Gastrocnemius medialis (tissue), 4 donors: ENCODE results near the gene SYT1. TPM values are rescaled to one million over a fixed set of nuclear protein-coding genes. Genes with fewer than 3 reads are reported as not detected.

Experiments used
- ATAC-seq, 2 donors: fragments of 150-250 bp; one replicate each; pipeline ENCODE4 v1.9.1; 2016
- DNase-seq, 2 donors: peaks; one replicate each; pipeline ENCODE4 v3.0.0-alpha.2; 2019
- H3K27ac ChIP-seq, 4 donors: fragments of 200-600 bp; sonication (generic); 1 replicate in 1 of 4; 2 replicates in 3 of 4; pipeline ENCODE4 v1.5.1; 2016 to 2018; ENCODE audit warnings: mild to moderate bottlenecking in 2 of 4, moderate library complexity in 1 of 4
- H3K27me3 ChIP-seq, 3 donors: fragments of 200-600 bp; sonication (generic) in 2 of 3; 1 replicate in 1 of 3; 2 replicates in 2 of 3; pipeline versions ENCODE4 v1.5.1 to v1.6.0; 2016 to 2019; ENCODE audit warnings: mild to moderate bottlenecking in 1 of 3, moderate library complexity in 1 of 3
- H3K36me3 ChIP-seq, 2 donors: fragments of 200-600 bp; sonication (generic) in 1 of 2; one replicate each; pipeline ENCODE4 v1.5.1; 2017 to 2018
- H3K4me1 ChIP-seq, 2 donors: fragments of 200-600 bp; sonication (generic) in 1 of 2; one replicate each; pipeline ENCODE4 v1.5.1; 2016 to 2017; ENCODE audit warnings: mild to moderate bottlenecking in 2 of 2
- H3K4me3 ChIP-seq, 4 donors: fragments of 200-600 bp; sonication (generic) in 3 of 4; 1 replicate in 1 of 4; 2 replicates in 3 of 4; pipeline ENCODE4 v1.5.1; 2016 to 2019; ENCODE audit warnings: mild to moderate bottlenecking in 2 of 4
- H3K9me3 ChIP-seq, 3 donors: fragments of 200-600 bp; sonication (generic) in 2 of 3; 1 replicate in 1 of 3; 2 replicates in 2 of 3; pipeline ENCODE4 v1.5.1; 2016 to 2019
- CTCF ChIP-seq, 5 experiments: fragments of 450-650 bp in 3 of 5; fragments of 200-600 bp in 2 of 5; sonication (generic) in 2 of 5; IDR thresholded peaks in 4 of 5; conservative IDR thresholded peaks in 1 of 5; 1 replicate in 4 of 5; 2 replicates in 1 of 5; pipeline ENCODE4 v1.5.1; 2016 to 2019; ENCODE audit warnings: antibody characterized with exemption in 5 of 5, mild to moderate bottlenecking in 3 of 5, moderate library complexity in 3 of 5
- POLR2A ChIP-seq, 2 donors: fragments of 450-650 bp; IDR thresholded peaks; one replicate each; pipeline ENCODE4 v1.6.1; 2017; ENCODE audit warnings: antibody characterized with exemption in 2 of 2, mild to moderate bottlenecking in 2 of 2, moderate library complexity in 2 of 2
- in situ Hi-C, 4 donors: fragments of 200-750 bp; cut with MboI; loops; one replicate each; pipeline versions ENCODE4 v1.15.0 to v1.8.0; 2017; ENCODE audit warnings: low sequenced_read_pairs in 4 of 4
- intact Hi-C: fragments of 100-400 bp; cut with DNase I; formaldehyde crosslinking; loops from one replicate; pipeline ENCODE4 v1.15.1; 2023; ENCODE audit warnings: low total_unique reads
- total RNA-seq, 4 donors: library from RNA; depleted of rRNA; stranded (reverse); fragments of >200 nt; gene quantifications; one replicate each; pipeline versions ENCODE4 v1.1.0 to v1.2.3, GENCODE V29; 2016

Gene SYT1
- total RNA-seq, 4 donors from 2014 or later: 0.13 to 0.88 TPM; not detected in 2

DNA sequence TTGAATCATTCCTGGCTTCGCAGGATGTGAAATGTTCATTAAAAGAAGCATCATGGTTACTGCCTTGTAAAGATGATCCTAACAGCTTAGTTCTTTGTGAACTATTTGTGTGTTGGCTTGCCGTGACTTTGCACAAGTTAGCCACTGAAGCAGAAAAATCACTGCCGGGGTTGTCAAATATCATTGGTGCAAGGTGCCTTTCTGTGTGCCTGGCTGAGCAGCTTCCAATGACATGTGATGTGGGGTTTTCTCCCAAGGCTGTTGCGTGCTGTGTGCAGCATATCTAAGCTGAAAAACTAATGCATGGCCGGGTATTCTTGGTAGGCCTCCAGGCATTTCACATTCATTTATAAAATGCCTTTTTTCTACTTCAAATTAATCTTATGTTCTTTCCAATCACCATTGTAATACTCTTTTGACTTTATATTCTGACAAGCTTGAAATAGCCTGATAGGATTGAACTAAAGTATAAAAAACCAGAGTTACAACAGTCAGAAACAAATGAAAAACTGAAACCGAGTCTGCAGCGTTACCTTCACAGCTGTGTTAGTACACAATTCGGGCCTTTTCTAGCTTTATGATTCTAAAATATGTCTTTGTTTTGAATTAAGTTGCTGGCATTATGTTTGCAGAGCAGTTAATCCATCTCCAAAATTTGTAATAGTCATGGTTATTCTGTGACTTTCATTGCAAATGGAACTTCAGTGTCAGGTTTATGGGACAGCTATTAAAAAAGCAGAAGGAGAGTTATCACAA, 222.1 kb downstream of the SYT1 start:
- Histone ChIP-seq H3K9me3 (no peaks in the 10 kb centered on the region), H3K27me3 (no peaks in the 10 kb centered on the region), H3K4me3 (no peak overlapping the region), H3K4me1 (no peaks in the 10 kb centered on the region), H3K36me3 (no peaks in the 10 kb centered on the region), H3K27ac (no peak overlapping the region)
- ATAC-seq: no peak
- intact Hi-C loops: no loop called here
- TF ChIP-seq CTCF (IDR thresholded peaks at IDR 0.05 in 4 of 5, conservative IDR thresholded peaks at IDR 0.05 in 1 of 5) (no peak), POLR2A (IDR thresholded peaks at IDR 0.05) (no peak)
- DNase-seq: no peak
- in situ Hi-C loops: no loop called here

DNA sequence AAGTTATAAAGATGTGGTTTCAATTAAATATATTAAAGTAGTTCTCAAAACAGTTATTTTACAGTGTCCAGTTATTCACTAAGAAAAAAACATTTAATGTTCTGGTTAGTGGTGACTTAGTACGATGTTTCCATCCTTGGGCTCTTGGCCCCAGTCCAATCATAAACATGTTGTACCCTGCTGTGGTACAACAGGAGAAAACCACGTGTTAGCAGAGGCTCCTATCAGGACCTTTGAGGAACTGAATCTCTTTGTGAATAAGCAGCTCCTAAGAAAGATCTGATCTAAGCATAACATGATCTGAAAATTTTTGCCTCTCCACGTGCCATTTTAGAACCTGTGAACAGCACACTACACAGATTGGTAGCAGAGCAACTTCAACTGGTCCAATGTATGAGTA, 234.0 kb downstream of the SYT1 start:
- H3K36me3 ChIP-seq: no peaks in the 10 kb centered on the region
- no peak overlapping the region for H3K27ac ChIP-seq
- DNase-seq (no peak), ATAC-seq (no peak)
- in situ Hi-C loops: no loop called here
- intact Hi-C loops: no loop called here
- H3K9me3 ChIP-seq: no peaks in the 10 kb centered on the region
- no peak overlapping the region for H3K4me3 ChIP-seq
- TF ChIP-seq CTCF (IDR thresholded peaks at IDR 0.05 in 4 of 5, conservative IDR thresholded peaks at IDR 0.05 in 1 of 5) (no peak), POLR2A (IDR thresholded peaks at IDR 0.05) (no peak)
- no peaks in the 10 kb centered on the region for H3K4me1 ChIP-seq
- H3K27me3 ChIP-seq: no peaks in the 10 kb centered on the region

GRCh38 chr12:79108962-79109361, 244.4 kb downstream of the SYT1 start:
- H3K4me3 ChIP-seq: no peak overlapping the region
- no peaks in the 10 kb centered on the region for H3K36me3 ChIP-seq
- no peaks in the 10 kb centered on the region for H3K4me1 ChIP-seq
- no peaks in the 10 kb centered on the region for H3K9me3 ChIP-seq
- ATAC-seq (no peak), DNase-seq (no peak)
- no peaks in the 10 kb centered on the region for H3K27me3 ChIP-seq
- no peak overlapping the region for H3K27ac ChIP-seq
- in situ Hi-C loops: no loop called here
- TF ChIP-seq CTCF (IDR thresholded peaks at IDR 0.05 in 4 of 5, conservative IDR thresholded peaks at IDR 0.05 in 1 of 5) (no peak), POLR2A (IDR thresholded peaks at IDR 0.05) (no peak)
- intact Hi-C loops: no loop called here

DNA sequence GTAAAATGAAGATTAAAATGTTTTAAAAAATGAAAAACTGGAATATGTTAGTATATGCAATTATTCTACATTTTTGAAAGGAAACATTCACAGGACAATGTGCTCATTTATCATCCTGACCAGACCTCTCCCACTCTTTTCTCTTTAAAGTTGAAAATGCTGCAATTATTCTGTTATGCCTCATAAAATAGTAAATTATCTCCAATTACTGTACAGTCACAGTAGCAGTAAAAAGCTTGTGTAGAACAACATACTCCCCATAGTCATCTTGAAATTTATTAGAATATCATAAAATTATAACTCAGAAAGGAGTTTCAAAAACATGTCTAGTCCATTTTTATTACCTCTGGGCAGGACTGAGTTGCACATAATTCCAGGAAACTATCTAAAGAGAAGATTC, 250.3 kb downstream of the SYT1 start:
- intact Hi-C loops: no loop called here
- TF ChIP-seq POLR2A (IDR thresholded peaks at IDR 0.05) (no peak), CTCF (IDR thresholded peaks at IDR 0.05 in 4 of 5, conservative IDR thresholded peaks at IDR 0.05 in 1 of 5) (no peak)
- no peak overlapping the region for H3K27ac ChIP-seq

GRCh38 chr12:79115743-79116142, 251.2 kb downstream of the SYT1 start:
- Histone ChIP-seq H3K27me3 (no peaks in the 10 kb centered on the region), H3K4me1 (no peaks in the 10 kb centered on the region), H3K4me3 (no peak overlapping the region), H3K36me3 (no peaks in the 10 kb centered on the region), H3K9me3 (no peaks in the 10 kb centered on the region), H3K27ac (no peak overlapping the region)
- no peak for ATAC-seq
- intact Hi-C loops: no loop called here
- in situ Hi-C loops: no loop called here
- TF ChIP-seq CTCF (IDR thresholded peaks at IDR 0.05 in 4 of 5, conservative IDR thresholded peaks at IDR 0.05 in 1 of 5) (no peak), POLR2A (IDR thresholded peaks at IDR 0.05) (no peak)
- DNase-seq: no peak

More for the DNA sequence above, 250.3 kb downstream of the SYT1 start:
- Histone ChIP-seq H3K36me3 (no peaks in the 10 kb centered on the region), H3K27me3 (no peaks in the 10 kb centered on the region), H3K4me3 (no peak overlapping the region), H3K4me1 (no peaks in the 10 kb centered on the region), H3K9me3 (no peaks in the 10 kb centered on the region)
- ATAC-seq: no peak
- in situ Hi-C loops: no loop called here
- no peak for DNase-seq
